Measurements from ENCODE around the gene GALNT15. TPM values are rescaled to one million over a fixed set of nuclear protein-coding genes. Genes with fewer than 3 reads are reported as not detected.

Gene GALNT15
- total RNA-seq, 1 experiment from 2014 or later = not detected

DNA sequence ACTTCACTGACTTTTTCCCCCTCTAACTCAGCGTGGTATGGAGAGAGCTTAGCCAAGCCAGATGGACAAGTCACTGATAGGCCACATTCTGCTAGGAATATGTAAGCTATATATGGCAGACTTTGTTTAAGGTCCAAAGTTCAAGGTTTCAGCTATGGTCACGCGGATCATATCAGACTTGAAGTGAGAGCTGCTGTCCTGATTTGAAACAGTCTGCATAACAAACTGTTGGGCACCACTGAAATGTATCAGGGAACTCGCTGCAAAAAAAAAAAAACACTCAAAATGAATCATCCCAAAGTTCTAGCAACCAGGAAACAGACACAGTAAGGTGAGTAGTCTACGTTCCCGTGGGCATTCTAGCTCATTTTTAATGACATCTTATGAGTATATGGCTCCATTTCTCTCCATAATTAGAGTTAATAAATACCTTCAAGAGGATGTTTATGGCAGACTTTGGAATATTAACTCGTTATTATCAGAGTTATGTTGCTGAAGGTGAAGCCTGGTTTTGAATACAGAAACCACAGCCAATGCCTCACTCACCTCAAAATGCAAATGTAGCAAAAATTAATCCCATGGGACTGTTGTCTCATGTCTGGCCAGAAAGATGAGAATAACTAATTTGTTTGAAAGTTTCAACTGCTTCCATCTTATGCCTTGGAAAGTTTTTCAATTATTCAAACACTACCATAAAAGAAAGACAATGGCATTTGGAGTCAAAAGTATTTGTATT lies 77.9 kb downstream of the GALNT15 start:
- Histone ChIP-seq H3K4me3 (ENCODE audit: low read depth, low read length, poor library complexity, severe bottlenecking) (no peak overlapping the region), H3K4me1 (ENCODE audit: insufficient read depth, low read length, poor library complexity, severe bottlenecking) (no peaks in the 10 kb centered on the region), H3K27ac (ENCODE audit: low read depth, low read length, poor library complexity, severe bottlenecking) (no peak overlapping the region), H3K27me3 (replicated peaks; ENCODE audit: insufficient read depth, low read depth, low read length, poor library complexity) (no peaks in the 10 kb centered on the region), H3K9me3 (ENCODE audit: low read depth, low read length, poor library complexity, severe bottlenecking) (no peaks in the 10 kb centered on the region), H3K36me3 (ENCODE audit: insufficient read depth, low read length, poor library complexity, severe bottlenecking) (no peaks in the 10 kb centered on the region)
- intact Hi-C loops (cut with micrococcal nuclease; ENCODE audit: unreplicated experiment) = no loop called here
- no TSS peak for BruUV-seq (replicated peaks)
- POLR2A ChIA-PET (ENCODE audit: low non-redundant PET) = interaction anchor here (0.7 kb wide), 1 partner anchor 809 kb away, joined by 3 read pairs; no protein-coding TSS in a partner anchor
- no peak for DNase-seq (ENCODE audit: low spot score)
- TF ChIP-seq EZH2 (IDR thresholded peaks at IDR 0.05; ENCODE audit: borderline replicate concordance, low read depth, low read length, poor library complexity, severe bottlenecking) (no peak), CTCF (conservative IDR thresholded peaks at IDR 0.05; ENCODE audit: low read depth, low read length) (no peak)
- CTCF ChIA-PET = no interaction called here

DNA sequence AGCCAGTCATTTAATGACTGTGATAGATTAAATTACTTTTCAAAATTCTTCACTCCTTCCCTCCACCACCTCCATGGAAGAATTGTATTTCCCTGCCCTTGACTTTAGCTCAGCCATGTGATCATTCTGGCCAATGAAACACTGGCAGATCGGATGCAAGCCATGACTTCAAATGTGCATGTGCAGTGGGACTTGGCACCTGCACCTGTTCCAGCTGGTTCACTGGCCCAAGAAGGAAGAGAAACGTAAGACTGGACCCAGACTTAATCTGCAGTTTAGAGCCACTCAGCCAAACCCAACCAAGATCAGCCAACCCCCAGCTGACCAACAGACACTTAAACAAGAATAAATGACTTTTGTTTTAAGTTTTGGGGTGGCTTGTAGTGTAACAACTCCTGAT lies 78.5 kb downstream of the GALNT15 start:
- BruUV-seq (replicated peaks) = no TSS peak
- no peak for TF ChIP-seq CTCF (conservative IDR thresholded peaks at IDR 0.05; ENCODE audit: low read depth, low read length)
- no peak for TF ChIP-seq EZH2 (IDR thresholded peaks at IDR 0.05; ENCODE audit: borderline replicate concordance, low read depth, low read length, poor library complexity, severe bottlenecking)
- Histone ChIP-seq H3K4me3 (ENCODE audit: low read depth, low read length, poor library complexity, severe bottlenecking) (no peak overlapping the region), H3K4me1 (ENCODE audit: insufficient read depth, low read length, poor library complexity, severe bottlenecking) (no peaks in the 10 kb centered on the region), H3K27ac (ENCODE audit: low read depth, low read length, poor library complexity, severe bottlenecking) (no peak overlapping the region), H3K9me3 (ENCODE audit: low read depth, low read length, poor library complexity, severe bottlenecking) (no peaks in the 10 kb centered on the region), H3K36me3 (ENCODE audit: insufficient read depth, low read length, poor library complexity, severe bottlenecking) (no peaks in the 10 kb centered on the region), H3K27me3 (replicated peaks; ENCODE audit: insufficient read depth, low read depth, low read length, poor library complexity) (no peaks in the 10 kb centered on the region)
- no peak for DNase-seq (ENCODE audit: low spot score)
- intact Hi-C loops (cut with micrococcal nuclease; ENCODE audit: unreplicated experiment) = no loop called here
- POLR2A ChIA-PET (ENCODE audit: low non-redundant PET) = no interaction called here
- CTCF ChIA-PET = no interaction called here

- H3K27ac ChIP-seq (ENCODE audit: low read depth, low read length, poor library complexity, severe bottlenecking) = no peak overlapping the region
- DNase-seq (ENCODE audit: low spot score) = no peak
- no peaks in the 10 kb centered on the region for H3K27me3 ChIP-seq (replicated peaks; ENCODE audit: insufficient read depth, low read depth, low read length, poor library complexity)
- H3K36me3 ChIP-seq (ENCODE audit: insufficient read depth, low read length, poor library complexity, severe bottlenecking) = no peaks in the 10 kb centered on the region
- TF ChIP-seq EZH2 (IDR thresholded peaks at IDR 0.05; ENCODE audit: borderline replicate concordance, low read depth, low read length, poor library complexity, severe bottlenecking) (no peak), CTCF (conservative IDR thresholded peaks at IDR 0.05; ENCODE audit: low read depth, low read length) (no peak)
- ChIA-PET POLR2A (ENCODE audit: low non-redundant PET) (no interaction called here), CTCF (no interaction called here)
- H3K4me1 ChIP-seq (ENCODE audit: insufficient read depth, low read length, poor library complexity, severe bottlenecking) = no peaks in the 10 kb centered on the region
- H3K9me3 ChIP-seq (ENCODE audit: low read depth, low read length, poor library complexity, severe bottlenecking) = no peaks in the 10 kb centered on the region
- H3K4me3 ChIP-seq (ENCODE audit: low read depth, low read length, poor library complexity, severe bottlenecking) = no peak overlapping the region
- no TSS peak for BruUV-seq (replicated peaks)
- intact Hi-C loops (cut with micrococcal nuclease; ENCODE audit: unreplicated experiment) = no loop called here
Measured at GRCh38 chr3:16253601-16254000, 79.1 kb downstream of the GALNT15 start.
